ENCODE measurements around the gene NR6A1.

Gene NR6A1

DNA sequence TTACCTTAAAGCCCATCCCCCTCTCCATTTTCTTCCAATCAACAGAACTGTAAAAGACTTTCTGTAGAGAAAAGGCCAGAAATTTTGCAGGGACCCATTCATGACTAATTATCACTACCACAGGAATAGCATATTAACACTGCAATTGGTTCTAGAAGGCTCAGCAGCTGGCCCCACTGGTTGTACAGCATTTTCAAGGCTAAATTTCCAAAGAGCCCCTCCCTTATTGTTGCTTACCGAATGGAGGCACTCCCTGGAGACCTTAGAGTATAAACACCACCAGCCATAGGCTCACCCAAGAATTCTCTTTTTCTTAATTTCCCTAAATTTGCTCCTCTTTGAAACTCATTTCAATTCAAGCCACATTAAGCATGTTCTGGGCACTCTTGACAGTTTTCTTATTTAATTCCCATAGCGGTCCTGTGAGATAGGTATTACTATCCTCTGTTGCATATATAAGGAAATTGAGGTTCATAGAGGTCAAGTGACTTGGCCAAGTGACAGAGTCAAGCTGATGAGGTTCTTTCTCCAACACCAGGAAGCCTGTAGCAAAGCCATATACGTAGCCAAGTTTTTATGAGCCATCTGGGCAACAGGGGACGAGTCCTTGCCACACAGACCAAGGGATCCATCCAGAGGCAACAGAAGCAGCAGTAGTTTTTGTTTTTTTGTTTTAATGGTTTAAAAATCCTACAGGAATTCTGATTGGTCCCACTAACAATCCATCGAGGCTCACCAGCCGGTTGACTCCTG lies 180.0 kb downstream of the NR6A1 start:
- no peak for DNase-seq (ENCODE audit: low read depth in 1 of 2, low spot score in 1 of 2)

DNA sequence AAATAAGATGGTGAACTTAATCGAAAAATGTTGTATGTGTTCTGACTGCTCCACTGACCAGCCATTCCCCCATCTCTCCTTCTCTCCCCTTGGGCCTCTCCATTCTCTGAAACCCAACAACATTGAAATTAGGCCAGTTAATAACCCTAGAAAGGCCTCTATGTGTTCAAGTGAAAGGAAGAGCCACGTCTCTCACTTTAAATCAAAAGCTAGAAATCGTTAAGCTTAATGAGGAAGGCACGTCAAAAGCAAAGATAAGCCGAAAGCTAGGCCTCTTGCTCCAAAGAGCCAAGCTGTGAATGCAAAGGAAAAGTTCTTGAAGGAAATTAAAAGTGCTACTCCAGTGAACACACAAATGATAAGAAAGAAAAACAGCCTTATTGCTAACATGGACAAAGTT lies 186.5 kb downstream of the NR6A1 start:
- no peak for DNase-seq (ENCODE audit: low read depth in 1 of 2, low spot score in 1 of 2)

GRCh38 chr9:124583134-124583533 lies 188.0 kb downstream of the NR6A1 start:
- no peak for DNase-seq (ENCODE audit: low read depth in 1 of 2, low spot score in 1 of 2)

DNA sequence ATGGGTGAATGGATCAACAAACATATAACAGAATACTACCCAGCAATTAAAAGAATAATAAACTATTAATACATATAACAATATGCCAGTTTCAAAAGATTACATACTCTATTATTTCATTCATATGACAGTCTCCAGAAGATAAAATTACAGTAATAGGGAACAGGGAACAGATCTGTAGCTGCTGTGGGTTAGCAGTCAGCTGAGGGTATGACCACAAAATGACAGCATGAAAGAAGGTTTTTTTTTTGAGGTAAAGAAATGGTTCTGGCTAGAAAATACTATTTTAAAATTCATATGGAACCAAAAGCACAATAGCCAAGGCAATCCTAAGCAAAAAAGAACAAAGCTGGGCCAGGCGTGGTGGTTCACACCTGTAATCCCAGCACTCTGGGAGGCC lies 190.9 kb downstream of the NR6A1 start:
- DNase-seq (ENCODE audit: low read depth in 1 of 2, low spot score in 1 of 2): no peak

- no peak for DNase-seq (ENCODE audit: low read depth in 1 of 2, low spot score in 1 of 2)
Measured at GRCh38 chr9:124576751-124577150, 194.4 kb downstream of the NR6A1 start.

DNA sequence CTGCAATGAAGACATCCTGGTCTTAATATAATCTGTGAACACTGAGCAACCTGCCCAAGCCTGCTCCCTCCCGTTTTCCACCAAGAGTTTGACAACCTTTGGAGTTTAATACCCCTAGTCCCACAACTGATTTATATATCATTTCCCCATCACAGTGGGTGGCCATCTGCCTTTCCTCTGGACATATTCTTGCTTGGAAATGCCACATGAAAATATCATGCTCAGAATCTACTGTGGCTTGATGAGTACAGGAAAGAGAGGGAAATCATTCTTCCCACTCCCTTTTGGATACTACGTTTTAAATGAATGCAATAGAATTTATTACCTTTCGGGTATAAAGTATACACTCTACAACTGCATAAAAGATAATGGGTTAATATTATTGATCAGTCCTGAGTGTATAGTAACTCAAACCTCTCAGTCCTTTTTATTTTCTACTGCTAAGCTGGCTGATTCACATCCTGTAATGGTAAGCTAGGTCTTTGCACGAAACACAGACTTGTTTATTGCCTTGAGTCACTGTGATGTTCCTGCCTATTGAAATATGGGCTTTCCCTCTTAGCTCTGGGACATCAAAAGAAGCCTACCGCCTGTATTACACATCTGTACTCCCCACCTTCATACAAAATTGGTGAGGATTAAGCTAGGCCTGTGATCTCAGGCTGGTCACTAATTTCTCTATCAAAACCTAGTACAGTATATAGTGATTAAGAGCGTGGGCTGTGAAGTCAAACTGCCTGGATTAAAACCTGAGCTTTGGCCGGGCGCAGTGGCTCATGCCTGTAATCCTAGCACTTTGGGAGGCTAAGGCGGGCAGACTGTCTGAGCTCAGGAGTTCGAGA lies 196.4 kb downstream of the NR6A1 start:
- no peak for DNase-seq (ENCODE audit: low read depth in 1 of 2, low spot score in 1 of 2)

- DNase-seq (ENCODE audit: low read depth in 1 of 2, low spot score in 1 of 2): no peak
Measured at GRCh38 chr9:124570942-124571666, 200.0 kb downstream of the NR6A1 start.

DNA sequence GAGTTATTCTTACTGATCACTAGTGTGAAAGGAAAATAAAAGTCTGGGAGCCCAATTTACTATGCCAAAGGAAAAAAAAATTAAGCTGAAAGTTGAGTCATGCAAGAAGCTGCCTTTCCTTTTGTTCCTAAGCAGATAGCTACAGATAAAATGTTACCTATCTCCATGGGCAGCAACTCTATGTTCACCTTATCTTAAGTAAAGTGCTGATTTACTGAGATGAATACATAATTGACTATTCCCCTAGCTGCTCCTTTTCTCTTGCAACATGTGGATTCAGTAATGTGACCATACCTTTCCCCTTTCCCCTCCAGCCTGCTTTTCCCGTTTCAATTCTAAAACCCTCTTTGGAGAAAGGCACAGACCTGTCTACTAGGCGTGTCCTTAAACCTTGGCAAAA lies 201.2 kb downstream of the NR6A1 start:
- DNase-seq (ENCODE audit: low read depth in 1 of 2, low spot score in 1 of 2): no peak

GRCh38 chr9:124567362-124567761 lies 203.7 kb downstream of the NR6A1 start:
- no peak for DNase-seq (ENCODE audit: low read depth in 1 of 2, low spot score in 1 of 2)

DNA sequence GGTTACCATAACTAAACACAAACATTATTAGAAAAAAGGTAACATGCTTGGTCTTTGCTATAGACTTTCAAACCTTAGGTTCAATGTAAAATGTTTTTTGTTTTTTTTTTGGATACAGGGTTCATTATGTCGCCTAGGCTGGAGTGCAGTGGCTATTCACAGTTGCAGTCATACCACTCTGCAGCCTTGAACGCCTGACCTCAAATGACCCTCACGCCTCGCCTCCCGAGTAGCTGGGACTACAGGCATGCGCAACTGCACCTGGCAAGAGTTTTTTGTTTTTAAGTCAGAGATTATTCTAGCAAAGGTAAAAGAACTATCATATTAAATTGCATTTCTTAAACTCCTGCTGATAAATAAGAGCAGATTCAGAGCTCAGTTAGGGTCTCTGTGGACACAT lies 208.8 kb downstream of the NR6A1 start:
- DNase-seq (ENCODE audit: low read depth in 1 of 2, low spot score in 1 of 2): no peak

DNA sequence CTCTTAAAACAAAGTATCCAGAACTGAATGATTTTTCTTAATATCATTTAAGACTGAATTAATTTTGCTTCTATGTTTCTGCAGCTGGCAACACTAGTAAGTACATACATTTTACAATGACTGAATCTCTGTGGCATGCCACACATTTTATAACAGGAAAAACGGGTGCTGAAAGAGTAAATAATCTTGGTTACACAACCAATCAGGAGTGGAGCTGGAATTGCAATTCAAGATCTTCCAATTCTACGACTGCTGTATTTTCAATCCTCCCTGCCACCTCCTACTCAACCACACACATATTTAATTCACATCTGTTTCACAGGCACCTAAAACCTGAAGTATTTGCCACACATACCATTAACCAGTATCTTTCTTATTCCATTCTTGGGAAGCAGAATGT lies 211.2 kb downstream of the NR6A1 start:
- DNase-seq (ENCODE audit: low read depth in 1 of 2, low spot score in 1 of 2): no peak

DNA sequence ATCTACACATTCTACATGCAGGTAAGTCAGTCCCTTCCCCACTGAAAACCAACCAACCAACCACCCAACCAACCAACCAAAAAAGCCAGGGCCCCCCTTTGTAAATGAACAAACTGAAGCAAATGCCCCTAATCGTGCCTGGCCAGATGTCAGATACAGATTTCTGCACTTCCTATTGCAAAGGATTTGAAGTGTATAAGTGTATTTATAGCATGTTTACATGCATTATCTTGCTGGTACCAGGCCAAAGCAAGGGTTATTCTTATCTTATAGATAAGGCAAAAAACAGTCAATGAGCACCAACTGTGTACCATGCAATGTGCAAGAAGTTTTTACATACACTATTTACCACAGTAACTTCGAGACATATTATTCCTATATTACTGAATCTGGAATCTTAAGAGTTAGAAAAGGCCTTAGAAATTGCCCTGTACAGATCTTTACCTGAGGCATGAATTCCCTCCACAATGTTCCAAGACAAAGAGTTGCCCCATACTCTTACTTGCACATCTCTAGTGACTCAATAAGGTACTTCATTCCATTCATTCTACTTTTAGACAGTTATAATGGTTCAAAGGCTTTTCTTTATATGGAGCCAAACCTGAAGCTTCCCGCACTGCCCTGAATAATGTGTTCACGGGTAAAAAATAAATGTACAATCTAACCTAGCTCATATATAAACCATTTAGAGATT lies 212.2 kb downstream of the NR6A1 start:
- DNase-seq (ENCODE audit: low read depth in 1 of 2, low spot score in 1 of 2): no peak

DNA sequence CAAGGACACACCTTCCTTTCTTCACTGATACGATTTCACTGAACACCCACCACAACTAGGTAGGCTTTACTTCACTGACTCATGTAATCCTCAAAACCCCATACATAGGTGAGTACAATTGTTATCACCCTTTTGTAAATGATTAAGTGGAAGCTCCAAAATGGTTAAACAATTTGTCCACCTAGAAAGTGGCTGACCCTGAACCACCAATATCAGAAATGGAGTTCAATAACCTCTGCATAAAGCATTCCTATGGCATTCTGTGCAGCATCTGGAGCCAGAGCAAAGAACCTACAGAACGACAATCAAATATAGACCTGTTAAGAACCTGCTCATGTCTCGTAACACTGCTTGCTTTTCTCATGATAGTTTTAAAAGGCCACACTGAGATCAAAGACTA lies 213.2 kb downstream of the NR6A1 start:
- no peak for DNase-seq (ENCODE audit: low read depth in 1 of 2, low spot score in 1 of 2)

DNA sequence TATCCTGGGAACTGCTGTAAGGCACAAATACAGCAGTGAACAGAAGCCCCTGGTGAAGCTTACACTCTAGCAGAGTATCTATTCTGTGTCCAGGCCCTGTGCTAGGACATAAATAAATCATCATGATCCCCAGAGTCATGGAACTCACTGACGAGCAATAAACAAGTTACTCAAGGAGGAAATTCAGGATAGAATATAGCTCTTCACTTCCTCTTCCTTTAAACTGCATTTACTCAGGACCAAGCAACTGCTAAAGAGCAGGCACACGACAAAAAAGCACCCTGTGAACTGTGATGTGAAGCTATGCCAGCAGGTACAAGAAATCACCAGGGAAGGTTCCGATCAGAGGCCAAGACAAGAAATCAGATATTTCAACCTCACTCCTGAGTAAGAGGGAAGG lies 216.1 kb downstream of the NR6A1 start:
- no peak for DNase-seq (ENCODE audit: low read depth in 1 of 2, low spot score in 1 of 2)

DNA sequence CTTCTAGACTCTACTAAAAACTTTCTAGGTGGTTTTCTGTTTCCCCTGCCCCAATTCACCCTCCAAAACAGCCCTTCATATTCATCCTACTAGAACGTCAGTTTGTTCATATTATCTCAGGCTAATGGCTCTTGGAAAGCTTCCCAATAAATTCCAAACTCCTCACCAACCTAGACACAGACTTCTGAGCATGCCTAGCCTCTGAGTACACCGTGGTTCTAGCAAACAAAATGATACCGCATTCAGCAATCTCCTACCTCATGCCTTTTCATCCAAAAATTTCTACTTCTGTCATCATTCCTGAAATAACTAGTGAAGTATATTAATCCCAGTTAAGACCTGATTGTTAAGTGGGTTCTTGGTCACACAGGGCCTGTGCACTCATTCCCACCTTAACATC lies 217.4 kb downstream of the NR6A1 start:
- DNase-seq (ENCODE audit: low read depth in 1 of 2, low spot score in 1 of 2): no peak

DNA sequence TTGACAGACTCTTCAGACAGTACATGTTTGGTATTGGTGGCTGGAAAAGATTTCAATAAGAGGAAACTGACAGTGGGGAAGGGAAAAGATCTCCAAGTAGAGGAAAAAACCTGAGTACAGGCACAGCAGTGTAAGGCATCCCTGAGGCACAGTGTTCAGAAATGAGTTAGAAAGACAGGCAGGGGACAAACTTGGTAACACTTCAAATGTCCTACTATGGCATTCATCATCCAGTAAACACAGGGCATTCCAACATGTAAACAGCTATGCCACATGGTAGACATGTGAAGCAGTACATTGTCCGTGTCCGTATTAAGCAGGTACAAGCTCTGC lies 218.9 kb downstream of the NR6A1 start:
- no peak for DNase-seq (ENCODE audit: low read depth in 1 of 2, low spot score in 1 of 2)

DNA sequence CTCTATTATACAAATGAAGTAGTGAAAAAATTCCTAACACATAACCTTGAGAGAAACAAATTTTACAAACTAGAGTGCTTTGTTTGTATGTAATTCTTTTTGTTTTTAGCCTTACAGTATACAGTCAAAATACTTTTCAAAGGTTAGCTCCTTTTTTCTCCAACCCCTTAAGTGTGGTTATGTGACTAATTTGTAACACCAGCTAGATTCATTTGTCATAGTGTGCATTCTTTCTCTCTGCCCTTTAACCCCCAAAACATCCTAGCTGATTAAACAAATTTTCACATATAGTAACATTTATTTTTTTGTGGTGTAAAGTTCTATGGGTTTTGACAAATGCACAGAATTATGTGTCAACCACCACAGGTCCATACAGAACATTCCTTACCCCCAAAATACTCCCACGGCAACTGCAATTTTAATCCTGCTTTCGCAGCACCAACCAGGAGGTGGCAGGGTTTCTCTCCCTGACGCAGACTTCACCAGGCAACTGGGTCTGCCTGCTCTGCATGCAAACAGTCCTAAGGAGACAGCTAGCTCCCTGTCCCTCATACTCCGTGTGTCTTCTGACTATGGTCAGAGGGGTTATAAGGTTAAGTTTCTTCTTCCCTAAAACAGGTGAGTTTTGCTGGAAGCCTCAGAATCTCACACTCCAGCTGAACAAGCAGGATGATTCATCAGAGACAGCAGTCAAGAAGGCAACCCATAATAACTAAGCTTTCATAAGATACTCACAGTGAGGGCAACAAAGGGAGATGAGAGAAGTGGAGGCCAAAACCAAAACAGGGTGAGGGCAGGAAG lies 219.4 kb downstream of the NR6A1 start:
- no peak for DNase-seq (ENCODE audit: low read depth in 1 of 2, low spot score in 1 of 2)

DNA sequence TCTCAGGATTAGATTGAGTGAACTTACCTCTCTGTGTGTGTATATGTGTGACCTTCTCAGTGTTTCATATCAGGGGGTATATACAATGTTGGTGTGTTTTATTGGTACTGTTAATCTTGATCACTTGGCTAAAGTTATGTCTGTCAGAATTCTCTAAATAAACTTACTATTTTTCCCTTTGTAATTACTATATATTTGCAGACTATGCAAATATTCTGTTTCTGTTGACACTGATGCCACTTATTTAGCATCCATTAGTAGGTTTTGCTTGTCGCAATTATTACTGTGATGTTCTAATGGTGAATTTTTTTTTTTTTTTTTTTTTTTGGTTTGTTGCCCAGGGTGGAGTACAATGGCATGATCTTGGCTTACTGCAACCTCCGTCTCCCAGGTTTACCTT lies 221.0 kb downstream of the NR6A1 start:
- no peak for DNase-seq (ENCODE audit: low read depth in 1 of 2, low spot score in 1 of 2)

DNA sequence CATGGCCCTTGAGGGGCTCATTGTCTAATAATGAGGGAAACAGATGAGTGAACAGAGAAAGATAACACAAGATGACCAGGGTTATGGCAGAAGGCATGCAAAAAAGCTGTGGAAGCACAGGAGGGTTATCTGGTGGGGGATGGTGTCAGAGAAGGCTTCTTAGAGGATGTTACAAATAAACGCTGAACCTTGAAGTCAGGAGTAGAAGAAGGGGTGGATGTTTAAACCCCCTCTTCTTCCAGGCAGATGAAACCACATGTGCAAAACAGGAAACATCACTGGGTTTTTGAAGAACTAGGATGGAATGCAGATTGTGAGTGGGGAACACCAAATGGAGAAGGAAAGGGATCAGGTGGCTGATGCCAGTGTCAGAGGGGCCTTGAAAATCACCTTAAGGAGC lies 222.1 kb downstream of the NR6A1 start:
- no peak for DNase-seq (ENCODE audit: low read depth in 1 of 2, low spot score in 1 of 2)

DNA sequence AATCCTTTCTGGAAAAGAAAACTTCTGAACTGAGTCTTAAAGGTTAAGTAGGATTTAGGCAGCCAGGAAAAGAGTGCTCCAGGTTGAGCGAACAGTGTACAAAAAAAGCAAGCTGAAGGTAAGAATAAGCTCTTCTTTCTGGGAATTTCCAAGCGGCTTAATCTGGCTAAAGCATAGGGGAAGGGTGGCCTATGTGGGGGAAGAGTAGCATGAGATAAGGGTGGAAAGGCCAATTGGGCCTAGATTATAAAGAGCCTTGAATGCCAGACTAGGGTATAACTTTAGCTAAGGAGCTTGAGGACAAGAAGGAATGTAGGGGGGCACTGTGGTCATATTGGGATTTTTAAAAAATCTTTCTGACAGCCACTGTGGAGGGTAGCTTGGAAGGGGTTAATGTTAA lies 226.6 kb downstream of the NR6A1 start:
- no peak for DNase-seq (ENCODE audit: low read depth in 1 of 2, low spot score in 1 of 2)

GRCh38 chr9:124541824-124542223 lies 229.3 kb downstream of the NR6A1 start:
- DNase-seq (ENCODE audit: low read depth in 1 of 2, low spot score in 1 of 2): no peak

Data from stimulated activated CD4-positive, alpha-beta T cell treated with anti-CD3 and anti-CD28 coated beads, Interleukin-15, amount 100 ng/mL, for 1 hour (primary cell).